Ramos (cell line): ENCODE measurements around the gene CLEC3B.
"Not testable (repeated sequence)": the region's sequence is repeated elsewhere in the genome, so short reads cannot be mapped to it uniquely, and the experiment has no call there.

ENCODE experiments used
- in situ Hi-C: fragments of 300-500 bp; cut with MboI; formaldehyde crosslinking; loops from one replicate; pipeline ENCODE4 v1.14.3; 2022; ENCODE audit warnings: low sequenced_read_pairs; ENCODE audit not compliant: unreplicated experiment

Gene CLEC3B

GRCh38 chr3:45060165-45060892 is 34.2 kb downstream of the CLEC3B start:
- in situ Hi-C loops = no loop called here

- in situ Hi-C loops = no loop called here
Measured at GRCh38 chr3:45062697-45063070, 36.6 kb downstream of the CLEC3B start.

DNA sequence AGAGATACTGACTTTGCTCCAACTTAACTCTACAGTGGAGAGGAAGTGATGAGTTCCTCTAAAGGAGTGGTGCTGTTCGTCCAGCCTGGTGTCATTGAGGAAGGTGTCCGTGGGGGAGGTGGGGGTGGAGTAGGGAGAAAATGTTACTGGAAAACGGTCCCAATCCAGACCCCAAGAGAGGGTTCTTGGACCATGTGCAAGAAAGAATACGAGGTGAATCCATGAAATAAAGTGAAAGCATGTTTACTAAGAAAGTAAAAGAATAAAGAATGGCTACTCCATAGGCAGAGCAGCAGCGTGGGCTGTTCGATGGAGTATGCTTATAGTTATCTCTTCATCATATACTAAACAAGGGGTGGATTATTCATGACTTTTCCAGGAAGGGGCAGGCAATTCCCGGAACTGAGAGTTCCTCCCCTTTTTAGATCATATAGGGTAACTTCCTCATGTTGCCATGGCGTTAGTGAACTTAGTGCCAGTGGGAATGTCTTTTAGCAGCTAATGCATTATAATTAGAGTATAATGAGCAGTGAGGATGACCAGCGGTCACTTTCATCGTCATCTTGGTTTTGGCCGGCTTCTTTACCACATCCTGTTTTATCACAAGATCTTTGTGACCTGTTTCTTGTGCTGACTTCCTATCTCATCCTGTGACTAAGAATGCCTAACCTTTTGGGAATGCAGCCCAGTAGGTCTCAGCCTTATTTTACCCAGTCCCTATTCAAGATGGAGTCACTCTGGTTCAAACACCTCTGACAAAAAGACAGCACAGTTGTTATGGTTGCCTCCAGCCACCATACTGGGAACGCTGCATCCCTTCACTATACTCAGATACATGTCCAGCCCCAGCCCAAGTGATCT is 38.6 kb downstream of the CLEC3B start:
- in situ Hi-C loops = no loop called here

DNA sequence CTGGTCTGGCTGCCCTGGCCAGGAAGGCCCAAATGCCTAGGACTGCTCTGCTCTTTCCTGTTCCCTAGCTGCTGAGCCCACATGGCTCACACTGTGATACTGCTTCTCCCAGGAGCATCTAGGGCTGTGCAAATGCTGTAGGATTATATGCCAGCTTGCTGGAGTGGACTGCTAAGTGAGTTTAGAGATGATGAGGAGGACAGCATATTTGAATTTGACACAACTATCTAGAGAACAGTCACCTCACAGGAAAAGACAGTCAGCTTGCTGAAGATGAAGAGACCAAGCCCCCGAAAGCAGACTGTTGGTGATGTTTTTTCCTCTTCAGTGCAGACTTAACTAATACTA is 39.2 kb downstream of the CLEC3B start:
- in situ Hi-C loops = no loop called here

DNA sequence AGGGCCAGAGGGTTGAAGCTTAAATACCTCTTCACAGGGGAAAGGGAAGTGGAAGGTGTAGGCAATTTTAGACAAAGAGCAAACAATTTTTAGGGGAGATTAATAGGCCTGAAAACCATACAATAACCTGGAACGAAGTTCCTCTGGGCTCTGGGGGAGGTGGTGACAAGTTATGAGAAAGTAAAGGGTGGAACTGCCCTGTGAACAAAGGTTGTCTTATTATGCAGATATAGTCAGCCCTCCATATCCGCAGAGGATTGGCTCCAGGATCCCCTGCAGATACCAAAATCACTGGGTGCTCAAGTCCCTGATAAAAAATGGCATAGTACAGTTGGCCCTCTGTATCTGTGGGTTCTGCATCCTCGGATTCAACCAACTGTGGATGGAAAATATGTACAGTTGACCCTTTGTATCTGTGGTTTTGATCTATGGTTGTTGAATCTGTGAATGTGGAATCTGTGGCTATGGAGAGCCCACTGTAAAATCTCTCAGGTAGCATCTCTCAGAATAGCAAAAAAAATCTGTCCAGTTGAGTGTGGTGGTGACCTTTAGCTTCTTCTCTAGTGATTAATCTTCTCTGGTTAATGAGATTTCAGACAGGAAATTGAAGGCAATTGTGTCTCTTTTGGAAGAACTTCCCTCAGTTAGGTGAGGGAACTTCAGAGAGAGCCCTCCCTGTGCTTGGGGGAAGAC is 40.2 kb downstream of the CLEC3B start:
- in situ Hi-C loops = no loop called here

DNA sequence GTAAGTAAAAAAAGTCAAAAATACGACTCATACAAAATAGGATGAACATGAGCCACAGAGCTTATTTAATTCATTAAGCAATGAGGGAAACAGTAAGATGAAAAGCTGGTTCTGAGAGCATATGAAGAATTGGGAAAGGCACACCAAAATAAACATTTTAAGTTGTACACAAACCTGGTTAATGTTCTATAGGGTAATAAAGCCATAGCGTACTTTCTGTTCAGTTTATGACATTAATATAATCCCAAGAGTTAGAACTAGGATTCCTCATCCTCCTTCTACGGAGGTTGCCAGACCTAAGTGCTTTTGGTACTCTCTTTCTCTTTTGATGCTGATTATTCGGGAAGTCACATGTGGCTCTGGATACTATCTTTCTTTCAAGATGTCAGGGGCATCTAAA is 41.4 kb downstream of the CLEC3B start:
- in situ Hi-C loops = no loop called here

DNA sequence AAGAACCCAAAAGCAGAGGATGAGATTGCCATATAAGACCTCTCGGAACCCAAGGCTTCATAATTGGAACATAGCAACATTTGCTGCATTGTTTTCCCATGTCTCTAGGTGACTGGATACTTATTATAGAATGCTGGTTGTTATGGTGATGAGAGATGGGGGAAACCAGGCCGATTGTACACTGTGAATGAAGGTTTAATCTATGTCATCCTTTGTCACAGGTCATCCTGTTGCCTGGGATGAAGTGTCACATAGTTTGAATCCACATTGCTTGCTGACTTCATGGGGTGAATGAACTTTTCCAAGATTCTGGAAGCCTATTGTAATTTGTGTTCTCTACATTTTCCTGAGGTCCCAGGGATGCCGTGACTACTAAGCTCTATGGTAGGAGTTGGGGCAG is 41.8 kb downstream of the CLEC3B start:
- in situ Hi-C loops = no loop called here

DNA sequence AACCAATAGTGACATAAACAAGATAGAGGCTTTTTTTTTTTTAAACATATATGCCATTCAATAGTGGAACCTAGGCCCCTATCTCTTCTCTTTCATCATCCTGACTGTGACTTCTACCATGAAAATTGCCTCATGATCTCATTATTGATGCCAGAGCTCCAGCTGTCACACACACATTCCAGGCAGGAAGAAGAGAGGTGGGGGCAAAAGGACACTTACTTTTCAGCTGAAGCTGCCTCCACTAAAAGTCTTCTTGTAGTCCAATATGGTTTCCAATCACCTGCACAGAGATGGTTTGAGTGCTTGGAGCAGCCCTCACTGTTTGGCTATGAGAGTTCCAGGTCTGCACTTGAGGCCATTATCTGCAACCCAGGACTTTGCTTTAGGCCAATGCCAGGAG is 45.0 kb downstream of the CLEC3B start:
- in situ Hi-C loops = no loop called here

- in situ Hi-C loops = no loop called here
Measured at GRCh38 chr3:45075821-45076625, 49.9 kb downstream of the CLEC3B start.

GRCh38 chr3:45078256-45078655 is 52.2 kb downstream of the CLEC3B start:
- in situ Hi-C loops = not testable (repeated sequence)

DNA sequence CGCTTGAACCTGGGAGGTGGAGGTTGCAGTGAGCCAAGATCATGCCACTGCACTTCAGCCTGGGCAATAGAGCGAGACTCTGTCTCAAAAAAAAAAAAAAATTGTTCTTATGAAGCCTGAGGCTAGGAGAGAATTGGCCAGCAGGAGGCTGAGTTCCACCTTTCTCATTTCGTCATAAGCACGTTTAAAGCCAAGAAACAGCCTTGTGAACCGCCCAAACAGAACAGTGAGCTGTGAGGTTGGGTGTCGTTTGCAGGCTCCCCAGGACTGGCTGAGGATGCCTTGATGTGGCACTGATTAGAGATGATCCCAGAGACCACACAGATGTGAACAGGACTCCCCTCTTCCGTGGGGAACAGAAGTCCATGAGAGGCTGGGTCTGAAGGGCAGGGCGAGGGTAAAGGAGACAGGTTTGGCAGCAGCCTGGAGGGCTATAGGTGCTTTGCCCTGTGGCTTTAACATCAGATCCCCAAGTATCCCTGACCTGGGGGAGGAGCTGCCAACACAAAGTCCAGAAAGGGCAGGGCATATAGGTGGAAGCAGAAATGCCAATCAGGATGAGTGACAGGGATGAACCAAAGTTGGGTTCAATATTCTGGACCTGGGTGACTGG is 52.9 kb downstream of the CLEC3B start:
- in situ Hi-C loops = no loop called here

DNA sequence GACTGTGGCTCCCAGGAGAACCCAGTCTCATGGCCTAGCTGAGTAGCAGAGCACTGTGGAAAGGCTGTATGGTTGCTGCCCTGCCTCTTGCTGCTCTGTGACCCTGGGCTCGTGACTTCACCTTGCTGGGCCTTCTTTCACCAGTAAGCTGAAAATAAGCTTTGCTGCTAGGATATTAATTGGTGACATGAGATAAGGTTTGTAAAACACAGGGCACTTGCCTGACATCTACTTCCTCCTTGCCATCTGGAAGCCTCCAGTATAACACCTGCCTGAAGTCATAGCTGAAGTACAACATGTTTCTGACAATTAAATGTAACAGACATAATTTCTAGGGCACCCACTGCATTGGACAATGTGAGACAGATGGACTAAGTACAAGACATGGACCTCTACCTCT is 53.6 kb downstream of the CLEC3B start:
- in situ Hi-C loops = no loop called here

GRCh38 chr3:45080824-45081223 is 54.7 kb downstream of the CLEC3B start:
- in situ Hi-C loops = no loop called here

- in situ Hi-C loops = no loop called here
Measured at GRCh38 chr3:45081506-45082141, 55.5 kb downstream of the CLEC3B start.

DNA sequence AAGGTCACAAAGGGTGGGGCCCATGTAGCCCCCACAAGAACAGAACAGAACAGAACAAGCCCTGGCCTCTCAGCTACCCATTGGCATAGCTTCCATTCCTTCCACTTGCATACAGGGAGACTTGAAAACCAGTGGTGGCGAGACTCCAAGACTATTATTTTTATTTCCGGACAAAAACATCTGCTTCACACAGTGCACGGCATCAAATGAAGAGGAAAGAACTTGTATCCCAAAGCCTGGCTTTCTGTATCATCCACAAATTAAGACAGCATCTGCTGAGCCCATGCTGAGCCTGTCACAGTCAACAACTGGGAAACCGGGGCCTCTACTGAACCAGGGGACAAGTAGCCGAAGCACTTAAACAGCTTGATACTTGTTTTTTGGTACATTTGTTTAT is 56.0 kb downstream of the CLEC3B start:
- in situ Hi-C loops = no loop called here

DNA sequence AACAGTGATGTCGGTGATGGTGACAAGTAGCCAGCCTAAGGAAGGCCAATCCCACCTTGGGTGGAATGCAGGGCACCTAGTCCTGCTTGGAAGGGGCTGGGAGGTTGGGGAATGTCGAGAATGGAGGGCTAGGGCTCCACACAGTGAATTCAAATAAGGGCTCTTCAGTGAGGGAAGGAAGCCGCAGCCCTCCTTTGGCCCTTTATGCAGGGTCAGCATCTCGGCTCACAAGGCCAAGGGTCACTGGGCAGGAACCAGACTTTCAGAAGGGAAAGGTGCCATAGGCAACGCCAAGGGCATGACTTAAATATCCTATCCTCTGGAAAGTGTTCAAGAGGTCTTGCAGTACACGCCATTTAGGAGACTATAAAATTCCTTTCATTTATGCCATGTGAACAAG is 56.9 kb downstream of the CLEC3B start:
- in situ Hi-C loops = no loop called here

- in situ Hi-C loops = no loop called here
Measured at GRCh38 chr3:45084361-45084760, 58.3 kb downstream of the CLEC3B start.

- in situ Hi-C loops = no loop called here
Measured at GRCh38 chr3:45084820-45085816, 59.0 kb downstream of the CLEC3B start.
